Psoas muscle (tissue), 8 donors: ENCODE measurements around the gene ZC3H10. TPM values are rescaled to one million over a fixed set of nuclear protein-coding genes. Genes with fewer than 3 reads are reported as not detected.

Experiments
- ATAC-seq, 4 donors: fragments of 200-7000 bp; cut with Tn5 transposase; one replicate each; pipeline ENCODE4 v1.9.1; 2020; ENCODE audit warnings: moderate library complexity in 3 of 4, mild to moderate bottlenecking in 2 of 4
- DNase-seq, 2 donors: peaks; one replicate each; pipeline ENCODE4 v3.0.0-alpha.2; 2020
- H3K27ac ChIP-seq: fragments of 200-600 bp; one replicate; pipeline ENCODE4 v1.8.0; 2022
- H3K27me3 ChIP-seq, 3 donors: fragments of 200-600 bp in 1 of 3; one replicate each; pipeline versions ENCODE4 v1.6.1 to v1.8.0; 2013 to 2022; ENCODE audit warnings: low read length in 2 of 3, mild to moderate bottlenecking in 2 of 3, moderate library complexity in 1 of 3; ENCODE audit not compliant: insufficient read depth in 3 of 3
- H3K36me3 ChIP-seq, 2 donors: fragments of 200-600 bp in 1 of 2; one replicate each; pipeline versions ENCODE4 v1.6.1 to v1.8.0; 2013 to 2022; ENCODE audit warnings: low read depth in 1 of 2, mild to moderate bottlenecking in 1 of 2, moderate library complexity in 1 of 2; ENCODE audit not compliant: insufficient read depth in 1 of 2
- H3K4me1 ChIP-seq: fragments of 200-600 bp; one replicate; pipeline ENCODE4 v1.8.0; 2022
- H3K4me3 ChIP-seq: fragments of 200-600 bp; one replicate; pipeline ENCODE4 v1.8.0; 2022; ENCODE audit warnings: mild to moderate bottlenecking
- H3K9me3 ChIP-seq: fragments of 200-600 bp; one replicate; pipeline ENCODE4 v1.8.0; 2022
- CTCF ChIP-seq: fragments of 200-600 bp; IDR thresholded peaks from one replicate; pipeline ENCODE4 v1.8.0; 2022; ENCODE audit warnings: antibody characterized with exemption
- WGBS, 3 donors: extraction: QIAGEN DNeasy Blood & Tissue Kit; methylation state at CpG; one replicate each; pipeline versions ENCODE4 v1.1.6 to v1.1.7; 2013; 5-methylcytosine and 5-hydroxymethylcytosine counted together
- intact Hi-C, 2 donors: fragments of 100-400 bp; cut with DNase I; formaldehyde crosslinking; loops; one replicate each; pipeline versions ENCODE4 v1.11.0 to v1.14.2; 2022
- polyA plus RNA-seq, 3 donors: library from polyadenylated mRNA; stranded (reverse); fragments of 200-250 nt; gene quantifications; one replicate each; pipeline ENCODE4 v1.2.3, GENCODE V29; 2013
- total RNA-seq, 4 donors: library from RNA; stranded (reverse); fragmentation: NEBNext Ultra II Directional in 2 of 4; extraction: Animal tissue kit (Norgen Biotek cat#: 25700) in 2 of 4; gene quantifications; one replicate each; pipeline versions ENCODE4 v1.2.1 to v1.2.4, GENCODE V29; 2021 to 2023
- donor health status: healthy with polysubstance abuse.
- donor health status: DM: no; HTN: no; CAD: no; lungs with moderate emphysema.
- donor health status: Bipolar disorder and iron deficiency.
- donor health status: healthy.
- donor health status: DM: yes; HTN: yes; CAD: no.
- donor health status: DM: no; HTN: no; CAD: no.
- donor health status: DM: no; HTN: no; CAD: no.
- donor health status: DM: yes; HTN: yes; CAD: no.

ZC3H10 gene
- total and polyA plus RNA-seq, 7 donors: 3.5 to 10.3 (median 5.4) TPM

DNA sequence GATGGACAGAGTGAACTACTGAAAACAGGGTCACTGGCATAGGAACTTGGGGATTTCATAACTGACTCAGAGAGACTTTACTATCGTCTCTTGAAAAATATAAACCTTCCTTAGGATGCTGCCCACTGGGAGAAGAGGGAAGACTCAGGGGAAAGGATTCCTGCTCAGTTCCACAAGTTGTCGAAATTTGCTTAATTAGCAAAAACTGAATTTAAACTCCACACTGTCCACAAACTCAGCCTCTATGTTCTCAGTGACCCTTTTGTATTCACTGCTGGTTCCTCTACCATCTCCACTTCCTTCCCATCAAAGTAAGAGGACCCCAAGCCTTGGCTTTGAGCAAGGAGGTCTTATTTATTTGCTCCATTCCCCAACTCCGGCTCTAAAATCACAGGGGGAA lies 27.2 kb downstream of the ZC3H10 start:
- H3K9me3 ChIP-seq: no peaks in the 10 kb centered on the region
- no peaks in the 10 kb centered on the region for H3K27me3 ChIP-seq
- H3K36me3 ChIP-seq: peaks cover 0 to 66% of the 10 kb centered on the region in 2 donors
- ATAC-seq (no peak), DNase-seq (no peak)
- H3K4me3 ChIP-seq: no peak overlapping the region
- TF ChIP-seq CTCF: no peak
- intact Hi-C loops: no loop called here
- peaks cover 3% of the 10 kb centered on the region for H3K4me1 ChIP-seq
- H3K27ac ChIP-seq: no peak overlapping the region
- WGBS, 3 donors: 76 to 89% (median 82%) methylated on average over 3 of the region's 3 CpGs

- Histone ChIP-seq H3K4me1 (peaks cover 14% of the 10 kb centered on the region), H3K36me3 (peaks cover 0 to 50% of the 10 kb centered on the region in 2 donors), H3K27ac (no peak overlapping the region), H3K9me3 (no peaks in the 10 kb centered on the region), H3K4me3 (no peak overlapping the region), H3K27me3 (no peaks in the 10 kb centered on the region)
- intact Hi-C loops: no loop called here
- DNase-seq: no peak
- 50 to 57% (median 54%) methylated on average over 13 of the region's 13 CpGs for WGBS, 3 donors
- no peak for TF ChIP-seq CTCF
- peak in 1 of 4 donors; percentile 3 for ATAC-seq
These were observed 28.7 kb downstream of the ZC3H10 start for GRCh38 chr12:56146492-56147460.

GRCh38 chr12:56150563-56150962 lies 32.5 kb downstream of the ZC3H10 start:
- no peak overlapping the region for H3K4me3 ChIP-seq
- DNase-seq: no peak
- WGBS, 3 donors: 60 to 67% (median 65%) methylated on average over 3 of the region's 3 CpGs
- no peaks in the 10 kb centered on the region for H3K9me3 ChIP-seq
- TF ChIP-seq CTCF: no peak
- H3K27ac ChIP-seq: peak overlapping the region; percentile 90
- no peak for ATAC-seq
- intact Hi-C loops: no loop called here
- H3K36me3 ChIP-seq: peaks cover 0 to 12% of the 10 kb centered on the region in 2 donors
- H3K4me1 ChIP-seq: peaks cover 21% of the 10 kb centered on the region
- H3K27me3 ChIP-seq: no peaks in the 10 kb centered on the region

DNA sequence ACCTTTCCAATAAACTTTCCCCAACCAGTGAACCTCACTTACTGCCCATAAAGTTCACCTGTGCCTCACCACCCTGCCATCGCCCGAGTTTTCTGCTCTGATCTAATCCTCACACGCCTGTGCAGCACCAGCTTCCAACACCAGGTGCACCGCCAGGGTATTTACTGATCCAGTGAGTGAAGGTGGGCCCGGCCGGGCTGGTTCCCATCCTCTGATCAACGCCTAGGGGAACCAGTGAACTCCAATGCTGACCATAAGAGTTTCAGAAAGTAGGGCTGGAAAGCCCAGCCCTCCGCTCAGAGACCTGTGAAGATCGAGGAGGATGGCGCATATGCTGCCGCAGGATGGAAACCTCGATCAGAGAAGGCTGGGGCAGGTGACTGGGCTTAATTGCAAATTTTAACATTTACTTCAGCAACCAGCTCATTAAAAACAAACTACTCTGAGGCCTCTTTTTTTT lies 33.6 kb downstream of the ZC3H10 start:
- TF ChIP-seq CTCF: peak; percentile 35
- no peaks in the 10 kb centered on the region for H3K9me3 ChIP-seq
- peaks cover 0 to 12% of the 10 kb centered on the region in 2 donors for H3K36me3 ChIP-seq
- ATAC-seq: peak; percentile 56 to 78 (median 66)
- H3K27ac ChIP-seq: peak overlapping the region; percentile 90
- peaks cover 21% of the 10 kb centered on the region for H3K4me1 ChIP-seq
- DNase-seq: peak; percentile 53 to 77
- H3K4me3 ChIP-seq: peak overlapping the region; percentile 75
- H3K27me3 ChIP-seq: no peaks in the 10 kb centered on the region
- intact Hi-C loops: loop anchor here in 1 of 2 donors (2.0 kb wide), 1 partner anchor 37 kb away; the partner anchor contains the start of gene SMARCC2
- 5 to 8% (median 8%) methylated on average over 12 of the region's 12 CpGs for whole genome bisulfite sequencing, 3 donors
